ENCODE results near the gene PRRG4. TPM values are rescaled to one million over a fixed set of nuclear protein-coding genes. Genes with fewer than 3 reads are reported as not detected.

The PRRG4 gene
- total and polyA plus RNA-seq, 2 donors (not counting 3 experiments of a cell fraction or from before 2014, with no cell fraction given): 0.09 TPM; not detected in 1

DNA sequence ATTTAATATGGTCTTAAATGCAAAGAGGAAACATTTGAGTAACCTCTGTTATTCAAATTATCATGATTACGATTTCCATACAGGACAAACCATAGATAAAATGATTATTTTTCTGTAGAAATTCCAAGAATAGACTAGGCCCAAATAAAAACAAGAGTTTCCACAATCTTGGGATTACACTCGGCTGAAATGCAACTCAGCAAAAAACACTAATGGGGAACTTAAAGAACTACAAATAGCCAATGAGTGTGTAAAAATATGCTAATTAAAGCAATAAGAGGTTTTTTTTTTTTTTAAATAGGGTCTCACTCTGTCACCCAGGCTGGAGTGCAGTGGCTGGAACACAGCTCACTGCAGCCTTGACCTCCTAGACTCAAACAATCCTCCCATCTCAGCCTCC lies 10.5 kb upstream of the PRRG4 start:
- intact Hi-C loops (cut with micrococcal nuclease): no loop called here
- TF ChIP-seq EZH2 (IDR thresholded peaks at IDR 0.05; ENCODE audit: borderline replicate concordance, low read depth, low read length, severe bottlenecking) (no peak), JUN (IDR thresholded peaks at IDR 0.05; ENCODE audit: borderline replicate concordance, insufficient read depth, insufficient read length, low read depth) (no peak), MYC (IDR thresholded peaks at IDR 0.05; ENCODE audit: low read depth, low read length) (no peak), POLR2AphosphoS5 (IDR thresholded peaks at IDR 0.05; ENCODE audit: insufficient read depth, low read depth, low read length) (no peak), POLR2A (IDR thresholded peaks at IDR 0.05; ENCODE audit: low read depth, low read length) (no peak), GATA2 (IDR thresholded peaks at IDR 0.05; ENCODE audit: insufficient read depth, insufficient read length, low read depth, low read length) (no peak), FOS (IDR thresholded peaks at IDR 0.05; ENCODE audit: borderline replicate concordance, insufficient read depth, low read length) (no peak)
- TF ChIP-seq, protein P1, sequence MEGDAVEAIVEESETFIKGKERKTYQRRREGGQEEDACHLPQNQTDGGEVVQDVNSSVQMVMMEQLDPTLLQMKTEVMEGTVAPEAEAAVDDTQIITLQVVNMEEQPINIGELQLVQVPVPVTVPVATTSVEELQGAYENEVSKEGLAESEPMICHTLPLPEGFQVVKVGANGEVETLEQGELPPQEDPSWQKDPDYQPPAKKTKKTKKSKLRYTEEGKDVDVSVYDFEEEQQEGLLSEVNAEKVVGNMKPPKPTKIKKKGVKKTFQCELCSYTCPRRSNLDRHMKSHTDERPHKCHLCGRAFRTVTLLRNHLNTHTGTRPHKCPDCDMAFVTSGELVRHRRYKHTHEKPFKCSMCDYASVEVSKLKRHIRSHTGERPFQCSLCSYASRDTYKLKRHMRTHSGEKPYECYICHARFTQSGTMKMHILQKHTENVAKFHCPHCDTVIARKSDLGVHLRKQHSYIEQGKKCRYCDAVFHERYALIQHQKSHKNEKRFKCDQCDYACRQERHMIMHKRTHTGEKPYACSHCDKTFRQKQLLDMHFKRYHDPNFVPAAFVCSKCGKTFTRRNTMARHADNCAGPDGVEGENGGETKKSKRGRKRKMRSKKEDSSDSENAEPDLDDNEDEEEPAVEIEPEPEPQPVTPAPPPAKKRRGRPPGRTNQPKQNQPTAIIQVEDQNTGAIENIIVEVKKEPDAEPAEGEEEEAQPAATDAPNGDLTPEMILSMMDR (IDR thresholded peaks at IDR 0.05; ENCODE audit: extremely low read depth in 1 of 2, insufficient read depth in 1 of 2, low read depth in 1 of 2, low read length in 2 of 2): no peak
- TF ChIP-seq, protein P2, sequence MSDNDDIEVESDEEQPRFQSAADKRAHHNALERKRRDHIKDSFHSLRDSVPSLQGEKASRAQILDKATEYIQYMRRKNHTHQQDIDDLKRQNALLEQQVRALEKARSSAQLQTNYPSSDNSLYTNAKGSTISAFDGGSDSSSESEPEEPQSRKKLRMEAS (IDR thresholded peaks at IDR 0.05; ENCODE audit: insufficient read depth, insufficient read length): no peak
- FAIRE-seq (no peak), DNase-seq (ENCODE audit: low read depth, low spot score) (no peak)
- Histone ChIP-seq H3K4me1 (ENCODE audit: control insufficient read depth, extremely low read depth, insufficient read depth, low read length) (no peaks in the 10 kb centered on the region), H3K79me2 (ENCODE audit: control insufficient read depth, insufficient read depth, low read length) (no peaks in the 10 kb centered on the region), H3K9me1 (replicated peaks; ENCODE audit: control insufficient read depth, extremely low read depth, insufficient read depth, low read length) (no peaks in the 10 kb centered on the region), H4K20me1 (replicated peaks; ENCODE audit: control insufficient read depth, extremely low read depth, insufficient read depth, low read length) (no peaks in the 10 kb centered on the region), H3K36me3 (ENCODE audit: control insufficient read depth in 2 of 2, extremely low read depth in 1 of 2, insufficient read depth in 2 of 2, low read length in 2 of 2) (no peaks in the 10 kb centered on the region), H3K4me2 (ENCODE audit: insufficient read depth, low read length) (no peak overlapping the region), H3K9me3 (replicated peaks; ENCODE audit: control insufficient read depth, insufficient read depth, low read length) (no peaks in the 10 kb centered on the region), H3K27me3 (ENCODE audit: control insufficient read depth in 2 of 2, insufficient read depth in 2 of 2, low read length in 2 of 2) (peaks cover 3 to 8% of the 10 kb centered on the region in 2 experiments), H3K9ac (replicated peaks; ENCODE audit: extremely low read depth, insufficient read depth, low read length) (no peak overlapping the region), H2AFZ (ENCODE audit: low read depth, low read length) (no peak overlapping the region), H3K27ac (ENCODE audit: insufficient read depth, low read depth, low read length) (no peak overlapping the region), H3K4me3 (replicated peaks in 1 of 3; ENCODE audit: insufficient read depth in 1 of 3, low read depth in 1 of 3, low read length in 3 of 3) (no peak overlapping the region)
- BruUV-seq (replicated peaks): no TSS peak
- POLR2A ChIA-PET: no interaction called here
- dilution Hi-C loops (cut with MboI; ENCODE audit: extremely low pct_ligation_motif_present, low sequenced_read_pairs): no loop called here
- CTCF ChIA-PET: no interaction called here
